ENCODE results near the gene CR1L.
"Not testable (repeated sequence)": the region's sequence is repeated elsewhere in the genome, so short reads cannot be mapped to it uniquely, and the experiment has no call there.

The CR1L gene

GRCh38 chr1:207644166-207644851 lies 624 bp upstream of the CR1L start:
- no peak for FAIRE-seq
- no peak for DNase-seq (ENCODE audit: extremely low spot score, insufficient read length, low read depth)

- DNase-seq (ENCODE audit: extremely low spot score, insufficient read length, low read depth) = no peak
- FAIRE-seq = no peak
Measured at GRCh38 chr1:207645635-207646081, 725 bp downstream of the CR1L start.

GRCh38 chr1:207646171-207646570 lies 1.2 kb downstream of the CR1L start:
- FAIRE-seq (no peak), DNase-seq (ENCODE audit: extremely low spot score, insufficient read length, low read depth) (no peak)

GRCh38 chr1:207646944-207647579 lies 2.1 kb downstream of the CR1L start:
- FAIRE-seq (no peak), DNase-seq (ENCODE audit: extremely low spot score, insufficient read length, low read depth) (no peak)

GRCh38 chr1:207647671-207648333 lies 2.9 kb downstream of the CR1L start:
- DNase-seq (ENCODE audit: extremely low spot score, insufficient read length, low read depth) = no peak
- FAIRE-seq = no peak

GRCh38 chr1:207648334-207649209 lies 3.6 kb downstream of the CR1L start:
- FAIRE-seq = no peak

GRCh38 chr1:207649210-207649753 lies 4.3 kb downstream of the CR1L start:
- FAIRE-seq (no peak), DNase-seq (ENCODE audit: extremely low spot score, insufficient read length, low read depth) (no peak)

More at GRCh38 chr1:207648334-207649209, 3.6 kb downstream of the CR1L start:
- no peak for DNase-seq (ENCODE audit: extremely low spot score, insufficient read length, low read depth)

- no peak for DNase-seq (ENCODE audit: extremely low spot score, insufficient read length, low read depth)
- FAIRE-seq = no peak
Measured at GRCh38 chr1:207649865-207650580, 5.1 kb downstream of the CR1L start.

- DNase-seq (ENCODE audit: extremely low spot score, insufficient read length, low read depth) (no peak), FAIRE-seq (no peak)
Measured at GRCh38 chr1:207651583-207651982, 6.7 kb downstream of the CR1L start.

- FAIRE-seq = no peak
- DNase-seq (ENCODE audit: extremely low spot score, insufficient read length, low read depth) = no peak
Measured at GRCh38 chr1:207654320-207654719, 9.4 kb downstream of the CR1L start.

GRCh38 chr1:207658408-207658807 lies 13.5 kb downstream of the CR1L start:
- FAIRE-seq (no peak), DNase-seq (ENCODE audit: extremely low spot score, insufficient read length, low read depth) (no peak)

- no peak for FAIRE-seq
- no peak for DNase-seq (ENCODE audit: extremely low spot score, insufficient read length, low read depth)
Measured at GRCh38 chr1:207658904-207659485, 14.1 kb downstream of the CR1L start.

GRCh38 chr1:207659545-207660153 lies 14.7 kb downstream of the CR1L start:
- DNase-seq (ENCODE audit: extremely low spot score, insufficient read length, low read depth) (no peak), FAIRE-seq (no peak)

- FAIRE-seq; DNase-seq (ENCODE audit: extremely low spot score, insufficient read length, low read depth): not testable (repeated sequence)
Measured at GRCh38 chr1:207661420-207661819, 16.5 kb downstream of the CR1L start.

GRCh38 chr1:207666342-207666741 lies 21.4 kb downstream of the CR1L start:
- DNase-seq (ENCODE audit: extremely low spot score, insufficient read length, low read depth) (no peak), FAIRE-seq (no peak)

GRCh38 chr1:207669528-207670009 lies 24.6 kb downstream of the CR1L start:
- no peak for DNase-seq (ENCODE audit: extremely low spot score, insufficient read length, low read depth)
- FAIRE-seq = no peak

- no peak for FAIRE-seq
- no peak for DNase-seq (ENCODE audit: extremely low spot score, insufficient read length, low read depth)
Measured at GRCh38 chr1:207670192-207670591, 25.3 kb downstream of the CR1L start.

GRCh38 chr1:207670997-207671396 lies 26.1 kb downstream of the CR1L start:
- DNase-seq (ENCODE audit: extremely low spot score, insufficient read length, low read depth) (no peak), FAIRE-seq (no peak)
